Smooth muscle cell of bladder (primary cell): ENCODE measurements around the gene ZNF217. TPM values are rescaled to one million over a fixed set of nuclear protein-coding genes. Genes with fewer than 3 reads are reported as not detected.

ENCODE experiments used
- total RNA-seq: library from RNA; depleted of rRNA; stranded (reverse); fragments of >200 nt; gene quantifications from 2 replicates; pipeline ENCODE4 v1.2.3, GENCODE V29; 2014

The ZNF217 gene
- total RNA-seq: 18.6 and 22.6 TPM in 2 replicates

DNA sequence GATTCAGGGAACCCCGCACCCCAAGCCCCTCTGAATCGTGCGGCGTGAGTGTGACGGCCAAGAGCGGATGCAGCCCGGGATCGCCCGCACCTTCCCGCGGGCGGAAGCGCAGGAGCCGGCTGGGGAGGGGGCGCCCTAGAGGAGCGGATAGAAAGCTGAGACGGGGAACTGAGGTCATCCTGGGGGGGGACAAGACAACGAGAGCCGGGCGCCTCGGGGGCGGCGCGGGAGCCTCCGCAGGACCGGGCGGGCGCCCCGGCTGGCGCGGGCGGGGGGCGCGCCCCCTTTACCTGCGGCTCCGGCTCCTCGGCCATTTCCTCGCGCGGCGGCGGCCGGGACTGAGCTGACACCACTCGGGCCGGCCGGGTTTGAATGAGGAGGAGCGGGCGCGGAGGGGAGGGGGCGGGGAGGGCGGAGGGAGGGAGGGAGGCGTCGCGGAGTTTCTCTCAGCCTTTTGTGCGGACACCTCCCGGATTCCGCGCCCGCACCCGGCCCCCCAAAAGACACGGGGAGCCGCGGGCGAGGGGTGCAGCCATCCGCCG lies at the start of gene ZNF217:
Gene ZNF217, minus strand, starts transcription at position 374 of the 542 bp plus-strand sequence. CDS start 11,013 bp downstream, outside the sequence.

